Measurements from ENCODE around the gene WSCD1.

GRCh38 chr17:6108382-6108781 is 38.2 kb downstream of the WSCD1 start:
- TF ChIP-seq CTCF (IDR thresholded peaks at IDR 0.05) (no peak), POLR2A (IDR thresholded peaks at IDR 0.05) (no peak)
